ENCODE results near the gene FGD6. TPM values are rescaled to one million over a fixed set of nuclear protein-coding genes. Genes with fewer than 3 reads are reported as not detected.

Gene FGD6
- total RNA-seq, 1 experiment from 2014 or later = 42.5 TPM

DNA sequence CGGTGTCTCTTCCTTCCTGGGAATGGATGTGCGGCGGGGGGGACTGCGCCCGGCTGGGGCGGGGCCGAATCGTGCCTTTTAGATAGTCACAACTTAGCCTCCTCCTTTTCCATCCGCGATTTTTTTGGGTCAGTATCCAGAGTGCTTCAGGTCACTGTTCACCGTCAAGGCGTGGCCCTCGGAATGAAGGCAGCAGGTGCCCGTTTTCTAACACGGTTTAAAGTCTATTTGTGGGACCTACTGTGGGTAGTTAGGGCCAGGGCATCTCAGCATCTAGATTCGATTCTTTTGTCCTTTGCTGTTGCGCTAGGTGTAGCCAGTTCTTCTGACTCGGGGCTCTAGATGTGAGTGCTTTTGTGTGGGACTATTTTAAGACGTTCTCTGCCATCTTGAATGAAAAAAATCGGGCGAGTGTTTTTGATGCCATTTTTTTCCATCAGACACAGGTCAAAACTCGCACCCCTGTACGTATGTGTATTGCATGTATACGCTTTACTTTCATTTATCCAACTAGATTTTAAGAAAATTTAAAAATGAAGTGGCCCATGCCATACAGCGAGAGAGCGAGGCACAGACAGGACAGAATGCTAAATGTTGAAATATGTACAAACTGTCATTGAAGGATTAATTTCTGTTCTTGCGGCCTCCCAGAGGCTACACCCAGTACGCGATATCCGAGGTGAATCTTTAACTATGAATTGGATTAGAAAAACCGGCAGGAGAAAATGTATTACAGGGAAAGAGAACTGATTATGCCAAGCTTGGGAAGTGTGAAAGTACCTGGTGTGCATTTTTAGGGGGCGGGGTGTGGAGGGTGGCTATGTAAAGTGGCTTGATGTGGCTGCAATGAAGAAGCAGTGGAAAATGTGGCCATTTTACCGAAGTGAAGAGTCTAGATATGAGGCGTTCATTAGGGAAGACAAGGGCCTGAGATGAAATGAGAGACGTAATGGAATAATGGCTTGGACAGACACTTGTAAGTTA, 1.2 kb upstream of the FGD6 start:
- H3K27me3 ChIP-seq (ENCODE audit: low read length) = no peaks in the 10 kb centered on the region
- peak overlapping the region; percentile 91 for H3K4me2 ChIP-seq (ENCODE audit: low read depth, low read length, poor library complexity, severe bottlenecking)
- H4K20me1 ChIP-seq (ENCODE audit: insufficient read depth, low read depth, low read length) = no peaks in the 10 kb centered on the region
- peak overlapping the region; percentile 77 for H3K4me3 ChIP-seq (ENCODE audit: low read length)
- peaks cover 63% of the 10 kb centered on the region for H3K4me1 ChIP-seq (ENCODE audit: low read length)
- H3K79me2 ChIP-seq (ENCODE audit: low read length) = peaks cover 94% of the 10 kb centered on the region
- H3K27ac ChIP-seq (ENCODE audit: low read length) = peak overlapping the region; percentile 95
- H3K36me3 ChIP-seq (ENCODE audit: insufficient read depth, low read length) = peaks cover 6% of the 10 kb centered on the region; the same call in 1 of the 2 replicates
- H2AFZ ChIP-seq (ENCODE audit: low read length) = peak overlapping the region; percentile 21; the same call in 1 of the 2 replicates
- H3K9ac ChIP-seq (ENCODE audit: low read length) = peak overlapping the region; percentile 86
- H3K9me3 ChIP-seq (ENCODE audit: low read length) = no peaks in the 10 kb centered on the region
- no peaks in the 10 kb centered on the region for H3K9me2 ChIP-seq (replicated peaks; ENCODE audit: insufficient read depth, low read length)
- peak; percentile 93 for DNase-seq

GRCh38 chr12:95216711-95217376, 423 bp downstream of the FGD6 start:
- Histone ChIP-seq H3K9me2 (replicated peaks; ENCODE audit: insufficient read depth, low read length) (no peaks in the 10 kb centered on the region), H3K36me3 (ENCODE audit: insufficient read depth, low read length) (peaks cover 6% of the 10 kb centered on the region; the same call in 1 of the 2 replicates), H2AFZ (ENCODE audit: low read length) (no peak overlapping the region), H3K9me3 (ENCODE audit: low read length) (no peaks in the 10 kb centered on the region), H3K9ac (ENCODE audit: low read length) (peak overlapping the region; percentile 84), H3K27me3 (ENCODE audit: low read length) (no peaks in the 10 kb centered on the region), H3K4me1 (ENCODE audit: low read length) (peaks cover 64% of the 10 kb centered on the region), H3K4me2 (ENCODE audit: low read depth, low read length, poor library complexity, severe bottlenecking) (peak overlapping the region; percentile 84), H3K4me3 (ENCODE audit: low read length) (peak overlapping the region; percentile 83), H3K79me2 (ENCODE audit: low read length) (peaks cover 94% of the 10 kb centered on the region), H4K20me1 (ENCODE audit: insufficient read depth, low read depth, low read length) (no peaks in the 10 kb centered on the region), H3K27ac (ENCODE audit: low read length) (peak overlapping the region; percentile 85)
- peak; percentile 67 for DNase-seq

DNA sequence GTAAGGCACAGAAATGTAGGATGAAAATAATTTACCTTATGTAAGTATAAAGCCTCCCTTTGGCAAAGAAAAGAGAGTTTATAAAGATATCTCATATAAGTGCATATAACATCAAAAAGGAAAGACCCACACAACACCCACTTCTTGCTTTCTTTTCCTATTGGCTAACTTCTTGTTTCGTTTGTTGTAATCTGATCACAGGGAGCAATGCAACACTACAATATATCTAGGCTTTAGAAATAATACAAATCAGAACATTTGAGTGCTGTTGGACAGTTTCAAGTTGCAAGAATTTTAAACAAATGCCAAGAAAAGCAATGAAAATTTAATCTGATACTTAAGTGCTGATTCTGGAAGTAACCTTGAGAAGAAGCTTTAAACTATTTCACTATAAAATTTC, 1.3 kb downstream of the FGD6 start:
- peak overlapping the region; percentile 83 for H3K4me3 ChIP-seq (ENCODE audit: low read length)
- no peaks in the 10 kb centered on the region for H3K9me3 ChIP-seq (ENCODE audit: low read length)
- H2AFZ ChIP-seq (ENCODE audit: low read length) = no peak overlapping the region
- peak overlapping the region; percentile 84 for H3K9ac ChIP-seq (ENCODE audit: low read length)
- no peaks in the 10 kb centered on the region for H3K27me3 ChIP-seq (ENCODE audit: low read length)
- peaks cover 56% of the 10 kb centered on the region for H3K4me1 ChIP-seq (ENCODE audit: low read length)
- H3K79me2 ChIP-seq (ENCODE audit: low read length) = peaks cover 94% of the 10 kb centered on the region
- peak overlapping the region; percentile 85 for H3K27ac ChIP-seq (ENCODE audit: low read length)
- peak; percentile 83 for DNase-seq
- peaks cover 6% of the 10 kb centered on the region; the same call in 1 of the 2 replicates for H3K36me3 ChIP-seq (ENCODE audit: insufficient read depth, low read length)
- no peaks in the 10 kb centered on the region for H4K20me1 ChIP-seq (ENCODE audit: insufficient read depth, low read depth, low read length)
- no peaks in the 10 kb centered on the region for H3K9me2 ChIP-seq (replicated peaks; ENCODE audit: insufficient read depth, low read length)
- peak overlapping the region; percentile 84 for H3K4me2 ChIP-seq (ENCODE audit: low read depth, low read length, poor library complexity, severe bottlenecking)

DNA sequence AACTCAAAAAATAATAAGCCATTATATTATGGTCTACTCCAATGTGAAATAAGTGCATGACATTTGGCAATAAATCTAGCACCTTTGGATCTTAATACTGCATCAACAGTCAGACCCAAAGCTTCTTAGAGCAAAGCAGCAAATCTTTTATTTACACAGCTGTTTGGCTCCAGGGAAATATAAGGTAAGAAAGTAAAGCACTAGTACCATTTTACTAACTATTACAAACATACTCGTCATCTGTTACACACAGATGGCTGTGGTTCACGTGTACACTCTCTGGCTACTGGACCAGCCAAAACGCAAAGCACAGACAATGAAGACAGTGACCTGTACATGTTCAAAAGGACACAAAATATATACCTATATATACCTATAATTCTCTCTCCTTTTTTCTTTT, 2.8 kb downstream of the FGD6 start:
- Histone ChIP-seq H3K4me3 (ENCODE audit: low read length) (peak overlapping the region; percentile 34), H3K9me2 (replicated peaks; ENCODE audit: insufficient read depth, low read length) (no peaks in the 10 kb centered on the region)

DNA sequence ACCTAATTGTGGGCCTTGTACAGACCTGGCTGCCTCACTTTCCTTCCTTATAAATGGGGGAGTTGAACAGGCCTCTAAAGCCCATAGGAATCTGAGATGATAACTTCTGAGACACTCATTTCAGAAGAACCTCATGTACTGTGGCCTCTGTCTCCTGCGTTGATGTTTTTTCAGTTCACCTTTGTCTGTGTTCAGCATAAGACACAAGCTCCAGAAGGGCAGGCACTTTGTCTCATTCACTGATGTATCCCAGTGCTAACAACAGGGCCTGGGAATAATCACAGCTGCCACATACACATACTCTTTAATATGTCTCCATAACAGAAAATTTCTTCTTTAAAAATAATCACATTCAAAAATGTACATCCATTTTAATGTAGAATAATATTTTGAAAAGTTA, 3.3 kb downstream of the FGD6 start:
- Histone ChIP-seq H3K9ac (ENCODE audit: low read length) (peak overlapping the region; percentile 44), H3K27ac (ENCODE audit: low read length) (peak overlapping the region; percentile 49), H3K9me3 (ENCODE audit: low read length) (no peaks in the 10 kb centered on the region), H3K27me3 (ENCODE audit: low read length) (no peaks in the 10 kb centered on the region), H4K20me1 (ENCODE audit: insufficient read depth, low read depth, low read length) (no peaks in the 10 kb centered on the region), H3K4me3 (ENCODE audit: low read length) (peak overlapping the region; percentile 34), H3K9me2 (replicated peaks; ENCODE audit: insufficient read depth, low read length) (no peaks in the 10 kb centered on the region), H3K36me3 (ENCODE audit: insufficient read depth, low read length) (peaks cover 22% of the 10 kb centered on the region), H2AFZ (ENCODE audit: low read length) (no peak overlapping the region), H3K4me2 (ENCODE audit: low read depth, low read length, poor library complexity, severe bottlenecking) (peak overlapping the region; percentile 84), H3K4me1 (ENCODE audit: low read length) (peaks cover 44% of the 10 kb centered on the region), H3K79me2 (ENCODE audit: low read length) (peaks cover 94% of the 10 kb centered on the region)
- DNase-seq = peak; percentile 56

More for the DNA sequence above, 2.8 kb downstream of the FGD6 start:
- peaks cover 16% of the 10 kb centered on the region for H3K36me3 ChIP-seq (ENCODE audit: insufficient read depth, low read length)
- H3K27me3 ChIP-seq (ENCODE audit: low read length) = no peaks in the 10 kb centered on the region
- no peaks in the 10 kb centered on the region for H3K9me3 ChIP-seq (ENCODE audit: low read length)
- DNase-seq = no peak
- peak overlapping the region; percentile 44 for H3K9ac ChIP-seq (ENCODE audit: low read length)
- H3K4me2 ChIP-seq (ENCODE audit: low read depth, low read length, poor library complexity, severe bottlenecking) = peak overlapping the region; percentile 84
- H3K4me1 ChIP-seq (ENCODE audit: low read length) = peaks cover 46% of the 10 kb centered on the region
- no peak overlapping the region for H2AFZ ChIP-seq (ENCODE audit: low read length)
- H3K79me2 ChIP-seq (ENCODE audit: low read length) = peaks cover 94% of the 10 kb centered on the region
- H3K27ac ChIP-seq (ENCODE audit: low read length) = peak overlapping the region; percentile 49
- no peaks in the 10 kb centered on the region for H4K20me1 ChIP-seq (ENCODE audit: insufficient read depth, low read depth, low read length)

DNA sequence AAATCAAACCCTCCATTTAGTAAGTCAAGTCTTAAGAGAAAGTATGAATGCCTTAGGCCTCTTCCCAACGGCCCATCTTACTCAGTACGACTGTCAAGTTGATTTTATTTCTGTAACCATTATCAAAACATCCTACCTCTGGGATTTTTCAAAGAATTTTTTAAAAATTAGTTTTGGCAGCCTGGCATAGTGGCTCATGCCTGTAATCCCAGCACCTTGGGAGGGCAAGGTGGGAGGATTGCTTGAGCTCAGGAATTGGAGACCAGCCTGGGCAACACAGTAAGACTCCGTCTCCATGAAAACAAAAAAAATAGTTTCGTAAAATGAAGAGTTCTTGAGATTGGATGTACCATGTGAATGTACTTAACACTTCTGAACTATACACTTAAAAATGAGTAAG, 4.1 kb downstream of the FGD6 start:
- Histone ChIP-seq H3K4me1 (ENCODE audit: low read length) (peaks cover 44% of the 10 kb centered on the region), H2AFZ (ENCODE audit: low read length) (no peak overlapping the region), H3K4me3 (ENCODE audit: low read length) (no peak overlapping the region), H3K79me2 (ENCODE audit: low read length) (peaks cover 94% of the 10 kb centered on the region), H3K36me3 (ENCODE audit: insufficient read depth, low read length) (peaks cover 29% of the 10 kb centered on the region), H3K9ac (ENCODE audit: low read length) (no peak overlapping the region; the same call in 1 of the 2 replicates), H3K4me2 (ENCODE audit: low read depth, low read length, poor library complexity, severe bottlenecking) (peak overlapping the region; percentile 84), H3K27ac (ENCODE audit: low read length) (peak overlapping the region; percentile 49; the same call in 1 of the 2 replicates), H3K27me3 (ENCODE audit: low read length) (no peaks in the 10 kb centered on the region), H3K9me2 (replicated peaks; ENCODE audit: insufficient read depth, low read length) (no peaks in the 10 kb centered on the region), H4K20me1 (ENCODE audit: insufficient read depth, low read depth, low read length) (no peaks in the 10 kb centered on the region), H3K9me3 (ENCODE audit: low read length) (no peaks in the 10 kb centered on the region)
- no peak for DNase-seq

DNA sequence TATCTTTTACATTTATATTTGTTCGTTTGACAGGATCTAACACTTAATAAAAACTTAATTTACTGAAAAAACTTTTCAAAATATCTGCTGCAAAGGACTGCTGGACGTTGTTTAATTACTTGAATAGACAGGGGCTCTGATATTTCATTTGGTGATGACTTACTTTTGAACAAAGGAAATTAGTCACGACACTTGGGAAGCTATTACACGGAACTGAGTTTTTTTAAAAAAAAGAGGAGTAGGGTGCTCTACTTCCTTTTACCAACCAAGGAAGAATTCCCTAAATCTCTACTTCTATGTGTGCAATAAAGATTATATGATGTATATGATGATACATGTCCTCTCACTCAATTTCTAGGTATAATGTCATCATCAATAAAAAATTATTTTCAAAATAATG, 4.7 kb downstream of the FGD6 start:
- Histone ChIP-seq H2AFZ (ENCODE audit: low read length) (no peak overlapping the region), H3K79me2 (ENCODE audit: low read length) (peaks cover 94% of the 10 kb centered on the region), H3K9ac (ENCODE audit: low read length) (no peak overlapping the region), H3K4me1 (ENCODE audit: low read length) (peaks cover 44% of the 10 kb centered on the region), H3K4me3 (ENCODE audit: low read length) (no peak overlapping the region), H4K20me1 (ENCODE audit: insufficient read depth, low read depth, low read length) (no peaks in the 10 kb centered on the region), H3K27ac (ENCODE audit: low read length) (peak overlapping the region; percentile 49; the same call in 1 of the 2 replicates), H3K4me2 (ENCODE audit: low read depth, low read length, poor library complexity, severe bottlenecking) (peak overlapping the region; percentile 84), H3K36me3 (ENCODE audit: insufficient read depth, low read length) (peaks cover 29% of the 10 kb centered on the region), H3K9me3 (ENCODE audit: low read length) (no peaks in the 10 kb centered on the region), H3K9me2 (replicated peaks; ENCODE audit: insufficient read depth, low read length) (no peaks in the 10 kb centered on the region), H3K27me3 (ENCODE audit: low read length) (no peaks in the 10 kb centered on the region)
- no peak for DNase-seq

GRCh38 chr12:95208678-95209077, 8.6 kb downstream of the FGD6 start:
- Histone ChIP-seq H3K27me3 (ENCODE audit: low read length) (no peaks in the 10 kb centered on the region), H3K9ac (ENCODE audit: low read length) (no peak overlapping the region), H3K4me2 (ENCODE audit: low read depth, low read length, poor library complexity, severe bottlenecking) (no peak overlapping the region), H3K27ac (ENCODE audit: low read length) (no peak overlapping the region), H3K79me2 (ENCODE audit: low read length) (peaks cover 99% of the 10 kb centered on the region), H2AFZ (ENCODE audit: low read length) (no peak overlapping the region), H3K4me1 (ENCODE audit: low read length) (peaks cover 46% of the 10 kb centered on the region), H4K20me1 (ENCODE audit: insufficient read depth, low read depth, low read length) (no peaks in the 10 kb centered on the region), H3K4me3 (ENCODE audit: low read length) (no peak overlapping the region), H3K36me3 (ENCODE audit: insufficient read depth, low read length) (peaks cover 49% of the 10 kb centered on the region), H3K9me3 (ENCODE audit: low read length) (no peaks in the 10 kb centered on the region), H3K9me2 (replicated peaks; ENCODE audit: insufficient read depth, low read length) (no peaks in the 10 kb centered on the region)
- no peak for DNase-seq

All from Karpas-422 (cell line).